GM12874 (cell line): Measurements from ENCODE around the gene SMARCD2.
A peak's percentile ranks its signal among the peaks of the same experiment; 100 is the strongest.

Source experiments
- CTCF ChIP-seq: IDR thresholded peaks from 2 replicates; pipeline ENCODE4 v1.5.1; 2011; ENCODE audit warnings: low read depth, mild to moderate bottlenecking, control low read depth, low read length, moderate library complexity; ENCODE audit not compliant: insufficient read depth

The SMARCD2 gene

GRCh38 chr17:63837962-63838600 lies 4.4 kb downstream of the SMARCD2 start:
- TF ChIP-seq CTCF = no peak

GRCh38 chr17:63837480-63837879 lies 5.0 kb downstream of the SMARCD2 start:
- TF ChIP-seq CTCF = no peak

GRCh38 chr17:63836811-63837210 lies 5.7 kb downstream of the SMARCD2 start:
- no peak for TF ChIP-seq CTCF

- no peak for TF ChIP-seq CTCF
Measured at GRCh38 chr17:63835167-63835720, 7.2 kb downstream of the SMARCD2 start.

- peak; percentile 72 for TF ChIP-seq CTCF
Measured at GRCh38 chr17:63834431-63835166, 7.9 kb downstream of the SMARCD2 start.

- no peak for TF ChIP-seq CTCF
Measured at GRCh38 chr17:63833741-63834373, 8.6 kb downstream of the SMARCD2 start.

- no peak for TF ChIP-seq CTCF
Measured at GRCh38 chr17:63833026-63833740, 9.3 kb downstream of the SMARCD2 start.
